Measurements from ENCODE around the gene LDLRAD4.

Gene LDLRAD4

GRCh38 chr18:13420969-13421686 is 202.6 kb downstream of the LDLRAD4 start:
- no peak for TF ChIP-seq Cebpa-rat (IDR thresholded peaks at IDR 0.05)

GRCh38 chr18:13422541-13423147 is 204.1 kb downstream of the LDLRAD4 start:
- Histone ChIP-seq H3K27ac (peak overlapping the region in 3 of 11 experiments; percentile 2 to 51 (median 16); a peak in 4 of 22 replicates), H3K4me3 (no peak overlapping the region), H3K36me3 (peaks cover 0 to 45% (median 9%) of the 10 kb centered on the region in 11 experiments; a peak in 10 of 22 replicates), H3K27me3 (no peaks in the 10 kb centered on the region), H3K9me3 (replicated peaks in 1 of 11) (no peaks in the 10 kb centered on the region; a peak in 1 of 22 replicates), H3K4me2 (peak overlapping the region in 7 of 11 experiments; percentile 9 to 80 (median 67); a peak in 10 of 22 replicates), H4K20me1 (peaks cover 0 to 18% (median 0%) of the 10 kb centered on the region in 11 experiments; a peak in 4 of 22 replicates), H3K9ac (no peak overlapping the region), H3K4me1 (peaks cover 11 to 74% (median 50%) of the 10 kb centered on the region in 10 experiments)
- TF ChIP-seq Cebpa-rat (IDR thresholded peaks at IDR 0.05) = no peak

More at GRCh38 chr18:13420969-13421686, 202.6 kb downstream of the LDLRAD4 start:
- peaks cover 20 to 69% (median 56%) of the 10 kb centered on the region in 10 experiments for H3K4me1 ChIP-seq
- H3K4me3 ChIP-seq = peak overlapping the region in 1 of 10 experiments; percentile 1; a peak in 1 of 20 replicates
- peak overlapping the region; percentile 55 to 80 (median 71) for H3K4me2 ChIP-seq
- H3K9ac ChIP-seq = peak overlapping the region in 4 of 11 experiments; percentile 8 to 34 (median 22); a peak in 5 of 22 replicates
- H3K27me3 ChIP-seq = no peaks in the 10 kb centered on the region
- H3K36me3 ChIP-seq = peaks cover 0 to 48% (median 9%) of the 10 kb centered on the region in 11 experiments; a peak in 10 of 22 replicates
- H3K9me3 ChIP-seq (replicated peaks in 1 of 11) = no peaks in the 10 kb centered on the region
- H4K20me1 ChIP-seq = peaks cover 0 to 18% (median 0%) of the 10 kb centered on the region in 11 experiments; a peak in 5 of 22 replicates
- H3K27ac ChIP-seq = peak overlapping the region in 5 of 11 experiments; percentile 5 to 51 (median 19); a peak in 5 of 22 replicates

GRCh38 chr18:13423352-13423751 is 204.8 kb downstream of the LDLRAD4 start:
- TF ChIP-seq Cebpa-rat (IDR thresholded peaks at IDR 0.05) = no peak
- Histone ChIP-seq H3K4me2 (peak overlapping the region in 6 of 11 experiments; percentile 9 to 80 (median 30); a peak in 5 of 22 replicates), H3K9ac (no peak overlapping the region), H3K27ac (peak overlapping the region in 1 of 11 experiments; percentile 51; a peak in 1 of 22 replicates), H3K27me3 (no peaks in the 10 kb centered on the region), H3K9me3 (replicated peaks in 1 of 11) (no peaks in the 10 kb centered on the region; a peak in 1 of 22 replicates), H4K20me1 (peaks cover 0 to 16% (median 0%) of the 10 kb centered on the region in 11 experiments; a peak in 4 of 22 replicates), H3K4me1 (peaks cover 11 to 81% (median 56%) of the 10 kb centered on the region in 10 experiments), H3K4me3 (no peak overlapping the region), H3K36me3 (peaks cover 0 to 41% (median 9%) of the 10 kb centered on the region in 11 experiments; a peak in 10 of 22 replicates)

GRCh38 chr18:13424363-13424762 is 205.8 kb downstream of the LDLRAD4 start:
- H3K4me3 ChIP-seq = no peak overlapping the region
- peaks cover 0 to 39% (median 7%) of the 10 kb centered on the region in 11 experiments; a peak in 10 of 22 replicates for H3K36me3 ChIP-seq
- peaks cover 11 to 91% (median 66%) of the 10 kb centered on the region in 10 experiments for H3K4me1 ChIP-seq
- no peaks in the 10 kb centered on the region; a peak in 1 of 22 replicates for H3K9me3 ChIP-seq (replicated peaks in 1 of 11)
- H3K9ac ChIP-seq = no peak overlapping the region
- no peaks in the 10 kb centered on the region for H3K27me3 ChIP-seq
- H3K4me2 ChIP-seq = no peak overlapping the region
- no peak overlapping the region for H3K27ac ChIP-seq
- TF ChIP-seq Cebpa-rat (IDR thresholded peaks at IDR 0.05) = no peak
- peaks cover 0 to 16% (median 0%) of the 10 kb centered on the region in 11 experiments; a peak in 4 of 22 replicates for H4K20me1 ChIP-seq

GRCh38 chr18:13425357-13426091 is 207.0 kb downstream of the LDLRAD4 start:
- H3K9ac ChIP-seq = no peak overlapping the region
- no peak for TF ChIP-seq Cebpa-rat (IDR thresholded peaks at IDR 0.05)
- H3K9me3 ChIP-seq (replicated peaks in 1 of 11) = no peaks in the 10 kb centered on the region; a peak in 1 of 22 replicates
- peaks cover 0 to 43% (median 12%) of the 10 kb centered on the region in 11 experiments; a peak in 14 of 22 replicates for H3K36me3 ChIP-seq
- H3K4me2 ChIP-seq = peak overlapping the region in 2 of 11 experiments; percentile 19 to 26; a peak in 2 of 22 replicates
- H4K20me1 ChIP-seq = peaks cover 0 to 17% (median 0%) of the 10 kb centered on the region in 11 experiments; a peak in 4 of 22 replicates
- no peaks in the 10 kb centered on the region for H3K27me3 ChIP-seq
- H3K27ac ChIP-seq = no peak overlapping the region
- peaks cover 11 to 91% (median 57%) of the 10 kb centered on the region in 10 experiments for H3K4me1 ChIP-seq
- H3K4me3 ChIP-seq = no peak overlapping the region

- Histone ChIP-seq H3K9me3 (replicated peaks in 1 of 11) (no peaks in the 10 kb centered on the region; a peak in 1 of 22 replicates), H3K4me3 (no peak overlapping the region), H3K9ac (no peak overlapping the region), H3K27me3 (no peaks in the 10 kb centered on the region), H3K4me2 (peak overlapping the region in 4 of 11 experiments; percentile 12 to 78 (median 71); a peak in 6 of 22 replicates), H3K36me3 (peaks cover 0 to 58% (median 15%) of the 10 kb centered on the region in 11 experiments; a peak in 15 of 22 replicates), H4K20me1 (peaks cover 0 to 6% (median 0%) of the 10 kb centered on the region in 11 experiments; a peak in 2 of 22 replicates), H3K27ac (no peak overlapping the region), H3K4me1 (peaks cover 0 to 87% (median 42%) of the 10 kb centered on the region in 10 experiments; a peak in 17 of 20 replicates)
- no peak for TF ChIP-seq Cebpa-rat (IDR thresholded peaks at IDR 0.05)
These were observed 208.8 kb downstream of the LDLRAD4 start for GRCh38 chr18:13427354-13427753.

GRCh38 chr18:13428319-13428718 is 209.8 kb downstream of the LDLRAD4 start:
- Histone ChIP-seq H3K27ac (peak overlapping the region in 1 of 11 experiments; percentile 5; a peak in 1 of 22 replicates), H3K36me3 (peaks cover 0 to 64% (median 15%) of the 10 kb centered on the region in 11 experiments; a peak in 15 of 22 replicates), H3K4me1 (peaks cover 0 to 87% (median 33%) of the 10 kb centered on the region in 10 experiments; a peak in 16 of 20 replicates), H3K27me3 (no peaks in the 10 kb centered on the region), H3K9ac (no peak overlapping the region), H4K20me1 (peaks cover 0 to 6% (median 0%) of the 10 kb centered on the region in 11 experiments; a peak in 2 of 22 replicates), H3K4me2 (peak overlapping the region in 9 of 11 experiments; percentile 27 to 78 (median 68); a peak in 18 of 22 replicates), H3K4me3 (no peak overlapping the region), H3K9me3 (replicated peaks in 1 of 11) (no peaks in the 10 kb centered on the region; a peak in 1 of 22 replicates)
- TF ChIP-seq Cebpa-rat (IDR thresholded peaks at IDR 0.05) = no peak

GRCh38 chr18:13429016-13429415 is 210.5 kb downstream of the LDLRAD4 start:
- peaks cover 0 to 85% (median 31%) of the 10 kb centered on the region in 10 experiments; a peak in 16 of 20 replicates for H3K4me1 ChIP-seq
- H3K27me3 ChIP-seq = no peaks in the 10 kb centered on the region
- TF ChIP-seq Cebpa-rat (IDR thresholded peaks at IDR 0.05) = no peak

More at GRCh38 chr18:13429016-13429415, 210.5 kb downstream of the LDLRAD4 start:
- Histone ChIP-seq H3K4me3 (no peak overlapping the region), H3K27ac (peak overlapping the region in 1 of 11 experiments; percentile 30; a peak in 1 of 22 replicates), H3K9me3 (replicated peaks in 1 of 11) (no peaks in the 10 kb centered on the region; a peak in 1 of 22 replicates), H3K4me2 (peak overlapping the region in 9 of 11 experiments; percentile 27 to 78 (median 68); a peak in 17 of 22 replicates), H3K9ac (no peak overlapping the region; a peak in 1 of 22 replicates), H4K20me1 (peaks cover 0 to 6% (median 0%) of the 10 kb centered on the region in 11 experiments; a peak in 2 of 22 replicates), H3K36me3 (peaks cover 0 to 70% (median 15%) of the 10 kb centered on the region in 11 experiments; a peak in 15 of 22 replicates)

Data from BLaER1 treated with 17β-estradiol and CSF1 and Interleukin-3, amounts not matched to agents 10 nM and 100 nM (cell line).